ENCODE measurements around the gene ITGB3. TPM values are rescaled to one million over a fixed set of nuclear protein-coding genes. Genes with fewer than 3 reads are reported as not detected.

The ITGB3 gene
- total and polyA plus RNA-seq, 2 of the 4 experiments (the other 2 are of a cell fraction) = 9.8 to 17.6 TPM

DNA sequence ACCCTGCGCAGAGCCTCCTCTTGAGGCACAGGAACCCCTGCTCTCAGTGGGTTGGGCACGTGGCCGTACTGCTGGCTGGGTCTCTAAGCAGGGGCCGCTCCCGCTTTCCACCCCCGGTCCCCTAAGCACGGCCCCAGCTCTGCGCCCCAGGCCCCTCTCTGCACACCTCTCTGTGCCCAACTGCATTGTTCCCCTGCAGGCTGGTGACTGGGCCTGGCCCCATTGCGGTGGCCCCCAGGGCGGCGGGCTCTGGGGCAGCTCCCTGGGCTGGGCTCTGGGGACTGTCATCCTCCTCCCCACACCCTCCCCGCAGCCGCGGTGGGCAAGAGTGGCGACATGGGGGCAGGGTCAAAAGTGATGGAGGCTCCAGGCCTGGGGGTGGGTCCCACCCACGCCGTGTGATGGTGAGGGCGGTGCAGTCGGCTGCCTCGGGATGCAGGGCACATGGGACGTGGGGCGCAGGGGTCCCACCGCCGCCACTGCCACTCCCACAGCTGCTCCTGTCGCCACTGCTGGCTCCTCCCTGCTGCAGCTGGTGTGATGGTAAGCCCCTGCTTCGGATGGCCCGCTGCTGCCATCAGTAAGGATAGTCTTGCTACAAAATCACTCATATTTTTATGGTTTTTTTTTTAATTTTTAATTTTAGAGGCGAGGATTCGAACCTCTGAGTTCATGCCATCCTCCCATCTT, 15.2 kb upstream of the ITGB3 start:
- Histone ChIP-seq H2BK120ac (ENCODE audit: low read depth, low read length) (peak overlapping the region; percentile 3), H3K4ac (ENCODE audit: low read depth, low read length) (peak overlapping the region; percentile 97), H3K56ac (ENCODE audit: extremely low read depth, insufficient read depth, low read length) (no peak overlapping the region), H2BK5ac (ENCODE audit: low read depth, low read length, poor library complexity, severe bottlenecking) (peak overlapping the region; percentile 31), H2AK9ac (replicated peaks; ENCODE audit: low read depth, low read length, poor library complexity) (no peak overlapping the region), H3K27ac (ENCODE audit: insufficient read depth, low read length) (no peak overlapping the region; the same call in 1 of the 2 replicates), H2AFZ (replicated peaks; ENCODE audit: low read length, poor library complexity) (no peak overlapping the region), H3K27me3 (ENCODE audit: control insufficient read depth, insufficient read depth, low read length) (no peaks in the 10 kb centered on the region), H3K9me1 (ENCODE audit: insufficient read depth, low read length) (peaks cover 13% of the 10 kb centered on the region), H4K91ac (ENCODE audit: insufficient read depth, low read depth, low read length) (peak overlapping the region; percentile 39; the same call in 1 of the 2 replicates), H3K79me1 (ENCODE audit: low read depth in 1 of 2, low read length in 2 of 2) (no peaks in the 10 kb centered on the region), H3K9me3 (ENCODE audit: control insufficient read depth, insufficient read depth, low read length) (no peaks in the 10 kb centered on the region; the same call in 1 of the 2 replicates), H4K5ac (ENCODE audit: low read depth, low read length) (no peak overlapping the region), H2AK5ac (ENCODE audit: low read depth, low read length) (peak overlapping the region; percentile 36; the same call in 1 of the 2 replicates), H3K36me3 (ENCODE audit: control insufficient read depth, insufficient read depth, low read length) (no peaks in the 10 kb centered on the region), H4K8ac (ENCODE audit: low read depth in 2 of 2, low read length in 2 of 2) (peak overlapping the region in 1 of 2 experiments; percentile 89; a peak in 1 of 4 replicates), H3K4me2 (ENCODE audit: low read depth, low read length) (no peak overlapping the region), H3K9ac (ENCODE audit: low read depth, low read length) (no peak overlapping the region), H2BK20ac (ENCODE audit: low read depth, low read length) (no peak overlapping the region), H3K4me1 (ENCODE audit: control insufficient read depth, insufficient read depth, low read length) (peaks cover 9% of the 10 kb centered on the region), H3K18ac (ENCODE audit: low read depth, low read length) (no peak overlapping the region; the same call in 1 of the 2 replicates), H3K14ac (replicated peaks; ENCODE audit: low read depth, low read length) (no peak overlapping the region), H4K20me1 (ENCODE audit: insufficient read depth, low read length) (no peaks in the 10 kb centered on the region), H2BK15ac (ENCODE audit: low read depth, low read length) (peak overlapping the region; percentile 96; the same call in 2 of the 3 replicates), H3K4me3 (ENCODE audit: insufficient read depth, low read depth, low read length) (no peak overlapping the region), H3K23ac (ENCODE audit: low read depth, low read length) (no peak overlapping the region)
- 89% methylated on average over 5 of the region's 29 CpGs; no CpG with 5 or more reads in 1 of the 2 experiments for WGBS, 2 experiments (ENCODE audit: extremely low coverage in 2 of 2, insufficient read length in 1 of 2)
- DNase-seq (no peak), ATAC-seq (ENCODE audit: low read depth) (no peak)
- BruUV-seq (replicated peaks) = no TSS peak
- in situ Hi-C loops (cut with MboI; ENCODE audit: low sequenced_read_pairs) = no loop called here
- CTCF ChIA-PET = no interaction called here
- intact Hi-C loops (cut with micrococcal nuclease) = no loop called here
- dilution Hi-C loops (cut with HindIII; ENCODE audit: low sequenced_read_pairs, unreplicated experiment) = no loop called here
- POLR2A ChIA-PET (ENCODE audit: unreplicated experiment) = no interaction called here
- TF ChIP-seq, protein P1, sequence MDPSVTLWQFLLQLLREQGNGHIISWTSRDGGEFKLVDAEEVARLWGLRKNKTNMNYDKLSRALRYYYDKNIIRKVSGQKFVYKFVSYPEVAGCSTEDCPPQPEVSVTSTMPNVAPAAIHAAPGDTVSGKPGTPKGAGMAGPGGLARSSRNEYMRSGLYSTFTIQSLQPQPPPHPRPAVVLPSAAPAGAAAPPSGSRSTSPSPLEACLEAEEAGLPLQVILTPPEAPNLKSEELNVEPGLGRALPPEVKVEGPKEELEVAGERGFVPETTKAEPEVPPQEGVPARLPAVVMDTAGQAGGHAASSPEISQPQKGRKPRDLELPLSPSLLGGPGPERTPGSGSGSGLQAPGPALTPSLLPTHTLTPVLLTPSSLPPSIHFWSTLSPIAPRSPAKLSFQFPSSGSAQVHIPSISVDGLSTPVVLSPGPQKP (IDR thresholded peaks at IDR 0.05; ENCODE audit: borderline replicate concordance, low read depth, low read length) = no peak
- no peak for TF ChIP-seq RCOR1 (IDR thresholded peaks at IDR 0.05; ENCODE audit: insufficient replicate concordance, low read length)
- no peak for TF ChIP-seq FOS (IDR thresholded peaks at IDR 0.05; ENCODE audit: low read depth, low read length)
- no peak for TF ChIP-seq BHLHE40 (IDR thresholded peaks at IDR 0.05; ENCODE audit: low read depth, low read length)
- no peak for TF ChIP-seq NFE2L2 (IDR thresholded peaks at IDR 0.05; ENCODE audit: low read depth, low read length)
- TF ChIP-seq MAFK (IDR thresholded peaks at IDR 0.05; ENCODE audit: low read depth, low read length) = no peak
- TF ChIP-seq CHD1 (IDR thresholded peaks at IDR 0.05; ENCODE audit: low read depth, low read length) = no peak
- TF ChIP-seq, protein P2, sequence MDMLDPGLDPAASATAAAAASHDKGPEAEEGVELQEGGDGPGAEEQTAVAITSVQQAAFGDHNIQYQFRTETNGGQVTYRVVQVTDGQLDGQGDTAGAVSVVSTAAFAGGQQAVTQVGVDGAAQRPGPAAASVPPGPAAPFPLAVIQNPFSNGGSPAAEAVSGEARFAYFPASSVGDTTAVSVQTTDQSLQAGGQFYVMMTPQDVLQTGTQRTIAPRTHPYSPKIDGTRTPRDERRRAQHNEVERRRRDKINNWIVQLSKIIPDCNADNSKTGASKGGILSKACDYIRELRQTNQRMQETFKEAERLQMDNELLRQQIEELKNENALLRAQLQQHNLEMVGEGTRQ (IDR thresholded peaks at IDR 0.05; ENCODE audit: low read depth, low read length) = no peak
- TF ChIP-seq MXI1 (IDR thresholded peaks at IDR 0.05; ENCODE audit: borderline replicate concordance, low read depth, low read length) = no peak
- TF ChIP-seq, protein P3, sequence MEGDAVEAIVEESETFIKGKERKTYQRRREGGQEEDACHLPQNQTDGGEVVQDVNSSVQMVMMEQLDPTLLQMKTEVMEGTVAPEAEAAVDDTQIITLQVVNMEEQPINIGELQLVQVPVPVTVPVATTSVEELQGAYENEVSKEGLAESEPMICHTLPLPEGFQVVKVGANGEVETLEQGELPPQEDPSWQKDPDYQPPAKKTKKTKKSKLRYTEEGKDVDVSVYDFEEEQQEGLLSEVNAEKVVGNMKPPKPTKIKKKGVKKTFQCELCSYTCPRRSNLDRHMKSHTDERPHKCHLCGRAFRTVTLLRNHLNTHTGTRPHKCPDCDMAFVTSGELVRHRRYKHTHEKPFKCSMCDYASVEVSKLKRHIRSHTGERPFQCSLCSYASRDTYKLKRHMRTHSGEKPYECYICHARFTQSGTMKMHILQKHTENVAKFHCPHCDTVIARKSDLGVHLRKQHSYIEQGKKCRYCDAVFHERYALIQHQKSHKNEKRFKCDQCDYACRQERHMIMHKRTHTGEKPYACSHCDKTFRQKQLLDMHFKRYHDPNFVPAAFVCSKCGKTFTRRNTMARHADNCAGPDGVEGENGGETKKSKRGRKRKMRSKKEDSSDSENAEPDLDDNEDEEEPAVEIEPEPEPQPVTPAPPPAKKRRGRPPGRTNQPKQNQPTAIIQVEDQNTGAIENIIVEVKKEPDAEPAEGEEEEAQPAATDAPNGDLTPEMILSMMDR (conservative IDR thresholded peaks at IDR 0.05; ENCODE audit: low read depth, low read length) = no peak
- TF ChIP-seq RAD21 (IDR thresholded peaks at IDR 0.05; ENCODE audit: low read length) = no peak
- TF ChIP-seq RFX5 (IDR thresholded peaks at IDR 0.05; ENCODE audit: low read depth, low read length) = no peak
- no peak for TF ChIP-seq CEBPB (IDR thresholded peaks at IDR 0.05; ENCODE audit: low read depth, low read length)
- TF ChIP-seq MAZ (IDR thresholded peaks at IDR 0.05; ENCODE audit: borderline replicate concordance, low read depth, low read length) = no peak
- no peak for TF ChIP-seq POLR2A (IDR thresholded peaks at IDR 0.05; ENCODE audit: low read depth, low read length)
